Endothelial cell of umbilical vein (primary cell): Measurements from ENCODE around the gene TTLL11. TPM values are rescaled to one million over a fixed set of nuclear protein-coding genes. Genes with fewer than 3 reads are reported as not detected.

Experiments
- BruUV-seq: library from RNA; stranded (reverse); fragments of 400-500 nt; replicated peaks from 2 replicates; lab custom pipeline; 2021; lab: Mats Ljungman, UMichigan
- CTCF ChIA-PET: fragments of 300-600, 350-600 bp; sonication (Branson Sonifier 250); formaldehyde crosslinking; loops from one replicate; lab custom pipeline; 2021; ENCODE audit warnings: antibody characterized with exemption, inconsistent platforms; lab: Charles Lee
- POLR2A ChIA-PET: fragments of 300-600, 350-600 bp; sonication (Branson Sonifier 250); formaldehyde crosslinking; loops from one replicate; lab custom pipeline; 2021; ENCODE audit warnings: antibody characterized with exemption, inconsistent platforms; lab: Charles Lee
- DNase-seq: peaks from one replicate; pipeline ENCODE4 v3.0.0-alpha.2; 2011; ENCODE audit warnings: low read depth, low spot score
- FAIRE-seq: peaks from 2 replicates; lab custom pipeline; 2011; peaks lifted over from hg19 to GRCh38; lab: Jason Lieb, UNC
- H2AFZ ChIP-seq: 2 replicates; pipeline ENCODE4 v1.6.0; 2012; ENCODE audit warnings: low read depth, low read length, control low read depth, inconsistent platforms
- H3K27ac ChIP-seq: 2 replicates; pipeline ENCODE4 v1.5.1; 2011; ENCODE audit warnings: low read depth, mild to moderate bottlenecking, control low read depth, low read length, moderate library complexity; ENCODE audit not compliant: insufficient read depth
- H3K27me3 ChIP-seq, 2 experiments: 2 replicates each; pipeline versions ENCODE4 v1.6.0 to v1.6.1; 2011; ENCODE audit warnings: low read length in 2 of 2, mixed read lengths in 1 of 2; ENCODE audit not compliant: control insufficient read depth in 2 of 2, insufficient read depth in 2 of 2
- H3K36me3 ChIP-seq, 2 experiments: 2 replicates in 1 of 2; 3 replicates in 1 of 2; pipeline ENCODE4 v1.5.1; 2011; ENCODE audit warnings: low read length in 2 of 2, mild to moderate bottlenecking in 1 of 2, moderate library complexity in 1 of 2; ENCODE audit not compliant: control insufficient read depth in 2 of 2, insufficient read depth in 2 of 2; ENCODE audit errors: extremely low read depth in 1 of 2
- H3K4me1 ChIP-seq: 3 replicates; pipeline ENCODE4 v1.5.1; 2011; ENCODE audit warnings: mild to moderate bottlenecking, low read length; ENCODE audit not compliant: control insufficient read depth, insufficient read depth; ENCODE audit errors: extremely low read depth
- H3K4me2 ChIP-seq: 2 replicates; pipeline ENCODE4 v1.6.1; 2011; ENCODE audit warnings: low read length, control low read depth, mixed read lengths; ENCODE audit not compliant: insufficient read depth
- H3K4me3 ChIP-seq, 3 experiments: fragments of 200-600 bp in 1 of 3; sonication (generic), shearing (Covaris generic) in 1 of 3; replicated peaks in 1 of 3; 2 replicates each; pipeline ENCODE4 v1.5.1; 2011 to 2016; ENCODE audit warnings: control low read depth in 3 of 3, low read length in 3 of 3, mild to moderate bottlenecking in 2 of 3, inconsistent platforms in 1 of 3, low read depth in 1 of 3, moderate library complexity in 1 of 3; ENCODE audit not compliant: insufficient read depth in 1 of 3
- H3K79me2 ChIP-seq: 2 replicates; pipeline ENCODE4 v1.6.0; 2012; ENCODE audit warnings: low read length, inconsistent platforms; ENCODE audit not compliant: control insufficient read depth, insufficient read depth
- H3K9ac ChIP-seq: replicated peaks from 2 replicates; pipeline ENCODE3; 2011; ENCODE audit warnings: low read length, control low read depth; ENCODE audit not compliant: insufficient read depth; ENCODE audit errors: extremely low read depth
- H3K9me1 ChIP-seq: replicated peaks from 3 replicates; pipeline ENCODE4 v1.6.0; 2011; ENCODE audit warnings: mild to moderate bottlenecking, low read length; ENCODE audit not compliant: control insufficient read depth, insufficient read depth; ENCODE audit errors: extremely low read depth
- H3K9me3 ChIP-seq: replicated peaks from 2 replicates; pipeline ENCODE4 v1.5.1; 2012; ENCODE audit warnings: low read length, inconsistent platforms; ENCODE audit not compliant: control insufficient read depth, insufficient read depth
- H4K20me1 ChIP-seq: replicated peaks from 2 replicates; pipeline ENCODE3; 2011; ENCODE audit warnings: mild to moderate bottlenecking, low read length; ENCODE audit not compliant: control insufficient read depth, insufficient read depth; ENCODE audit errors: extremely low read depth
- CTCF ChIP-seq, 2 donors: IDR thresholded peaks; 1 replicate in 1 of 2; 2 replicates in 1 of 2; pipeline ENCODE4 v1.5.1; 2011; ENCODE audit warnings: low read length in 2 of 2, mild to moderate bottlenecking in 2 of 2, moderate library complexity in 2 of 2, control low read depth in 1 of 2, inconsistent platforms in 1 of 2, low read depth in 1 of 2; ENCODE audit not compliant: insufficient read depth in 1 of 2; ENCODE audit errors: extremely low read depth in 1 of 2
- FOS ChIP-seq: IDR thresholded peaks from 2 replicates; pipeline ENCODE4 v1.6.1; 2011; ENCODE audit warnings: mild to moderate bottlenecking, low read length, moderate library complexity, borderline replicate concordance; ENCODE audit not compliant: insufficient read depth
- GATA2 ChIP-seq: IDR thresholded peaks from 2 replicates; pipeline ENCODE4 v1.7.0; 2011; ENCODE audit warnings: low read depth, mild to moderate bottlenecking, moderate library complexity, mixed read lengths, low read length; ENCODE audit not compliant: insufficient read length, insufficient read depth
- JUN ChIP-seq: IDR thresholded peaks from 2 replicates; pipeline ENCODE4 v1.6.1; 2011; ENCODE audit warnings: borderline replicate concordance, low read depth; ENCODE audit not compliant: insufficient read length, insufficient read depth
- MAX ChIP-seq: IDR thresholded peaks from 2 replicates; pipeline ENCODE4 v1.6.1; 2011; ENCODE audit not compliant: insufficient read depth, insufficient read length
- MYC ChIP-seq: IDR thresholded peaks from one replicate; pipeline ENCODE4 v1.6.1; 2011; ENCODE audit warnings: mild to moderate bottlenecking, low read depth, low read length
- POLR2A ChIP-seq: IDR thresholded peaks from 2 replicates; pipeline ENCODE4 v1.6.1; 2012; ENCODE audit warnings: low read depth, mild to moderate bottlenecking, control low read depth, low read length
- POLR2AphosphoS5 ChIP-seq: IDR thresholded peaks from 2 replicates; pipeline ENCODE4 v1.6.1; 2012; ENCODE audit warnings: low read depth, mild to moderate bottlenecking, control low read depth, low read length, moderate library complexity; ENCODE audit not compliant: insufficient read depth
- dilution Hi-C: fragments of 300-500 bp; cut with MboI; formaldehyde crosslinking; loops from one replicate; pipeline ENCODE4 v1.15.0; 2019; ENCODE audit warnings: low sequenced_read_pairs; ENCODE audit not compliant: extremely low pct_ligation_motif_present
- intact Hi-C: fragments of 100-400 bp; cut with micrococcal nuclease; formaldehyde crosslinking; loops from one replicate; pipeline ENCODE4 v1.10.0; 2022
- polyA plus RNA-seq, 4 experiments: library from polyadenylated mRNA; depleted of rRNA in 3 of 4; stranded (reverse) in 3 of 4; unstranded in 1 of 4; fragments of >200 nt; gene quantifications; 2 replicates each; pipeline versions ENCODE4 v1.2.1 to v1.2.3, GENCODE V29; 2011 to 2012; ENCODE audit warnings: missing spikeins in 1 of 4
- total RNA-seq: library from RNA; stranded (reverse); gene quantifications from 2 replicates; pipeline ENCODE4 v1.2.3, GENCODE V29; 2021

The TTLL11 gene
- total and polyA plus RNA-seq, 2 donors (not counting 3 experiments of a cell fraction or from before 2014, with no cell fraction given), result 4.9 to 5.1 TPM

GRCh38 chr9:121924700-121925099 lies 168.4 kb downstream of the TTLL11 start:
- TF ChIP-seq POLR2A (no peak), CTCF (IDR thresholded peaks at IDR 0.05; ENCODE audit: extremely low read depth in 1 of 2, insufficient read depth in 1 of 2, low read depth in 1 of 2, low read length in 2 of 2) (no peak), JUN (no peak), MAX (no peak), GATA2 (no peak), POLR2AphosphoS5 (no peak), MYC (no peak), FOS (no peak)
- intact Hi-C loops (no loop called here), dilution Hi-C loops (no loop called here)
- no peak overlapping the region for H3K9ac ChIP-seq
- no peaks in the 10 kb centered on the region for H4K20me1 ChIP-seq
- ChIA-PET CTCF (interaction anchor here (0.6 to 1.7 kb wide), 3 partner anchors 11 to 381 kb away, joined by 3 read pairs; no protein-coding TSS in a partner anchor), POLR2A (no interaction called here)
- H3K9me1 ChIP-seq, result no peaks in the 10 kb centered on the region
- H3K27ac ChIP-seq, result no peak overlapping the region
- H3K27me3 ChIP-seq, result no peaks in the 10 kb centered on the region
- H3K36me3 ChIP-seq, result no peaks in the 10 kb centered on the region
- H3K4me2 ChIP-seq, result no peak overlapping the region
- H3K79me2 ChIP-seq, result no peaks in the 10 kb centered on the region
- BruUV-seq, result no TSS peak
- no peaks in the 10 kb centered on the region for H3K4me1 ChIP-seq
- H3K4me3 ChIP-seq, result no peak overlapping the region
- H3K9me3 ChIP-seq, result no peaks in the 10 kb centered on the region
- DNase-seq, result no peak
- no peak overlapping the region for H2AFZ ChIP-seq
- no peak for FAIRE-seq
